Lower leg skin (tissue), 3 donors: Measurements from ENCODE around the gene SELENOF.

Experiments used
- POLR2A ChIP-seq, 2 donors: fragments of 450-650 bp; IDR thresholded peaks; one replicate each; pipeline ENCODE4 v1.6.1; 2016 to 2017; ENCODE audit warnings: antibody characterized with exemption in 2 of 2, mild to moderate bottlenecking in 1 of 2, moderate library complexity in 1 of 2
- TF ChIP-seq, protein P1 (sequence below), 3 donors: fragments of 450-650 bp; IDR thresholded peaks; one replicate each; pipeline ENCODE4 v1.5.1; 2016; ENCODE audit warnings: antibody characterized with exemption in 3 of 3, mild to moderate bottlenecking in 3 of 3, moderate library complexity in 2 of 3

DNA sequence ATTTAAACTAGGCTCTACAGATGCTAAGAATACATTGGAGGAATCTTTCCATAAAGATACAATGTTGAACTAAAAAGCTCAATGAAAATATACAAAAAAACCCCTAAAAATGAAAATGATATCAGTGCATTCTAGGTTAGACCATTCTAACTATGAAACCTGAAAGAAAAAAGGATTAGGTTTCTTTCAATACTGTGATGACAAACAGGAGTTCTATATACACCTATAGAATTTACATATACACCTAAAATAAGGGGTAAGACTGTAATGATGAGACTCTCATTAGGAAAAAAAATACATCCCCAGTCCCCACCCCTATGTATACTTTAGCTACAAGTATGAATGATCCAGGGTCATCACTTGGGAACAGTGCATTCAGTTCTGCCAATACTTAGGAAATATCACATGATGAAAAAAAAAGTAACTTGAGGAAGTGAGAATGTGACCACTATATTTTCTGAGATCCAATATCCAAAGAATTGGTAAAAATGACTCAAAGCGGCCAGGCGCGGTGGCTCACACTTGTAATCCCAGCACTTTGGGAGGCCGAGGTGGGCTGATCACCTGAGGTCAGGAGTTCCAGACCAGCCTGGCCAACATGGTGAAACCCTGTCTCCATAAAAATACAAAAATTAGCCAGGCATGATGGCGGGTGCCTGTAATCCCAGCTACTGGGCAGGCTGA lies 26.3 kb downstream of the SELENOF start:
- TF ChIP-seq, protein P1, sequence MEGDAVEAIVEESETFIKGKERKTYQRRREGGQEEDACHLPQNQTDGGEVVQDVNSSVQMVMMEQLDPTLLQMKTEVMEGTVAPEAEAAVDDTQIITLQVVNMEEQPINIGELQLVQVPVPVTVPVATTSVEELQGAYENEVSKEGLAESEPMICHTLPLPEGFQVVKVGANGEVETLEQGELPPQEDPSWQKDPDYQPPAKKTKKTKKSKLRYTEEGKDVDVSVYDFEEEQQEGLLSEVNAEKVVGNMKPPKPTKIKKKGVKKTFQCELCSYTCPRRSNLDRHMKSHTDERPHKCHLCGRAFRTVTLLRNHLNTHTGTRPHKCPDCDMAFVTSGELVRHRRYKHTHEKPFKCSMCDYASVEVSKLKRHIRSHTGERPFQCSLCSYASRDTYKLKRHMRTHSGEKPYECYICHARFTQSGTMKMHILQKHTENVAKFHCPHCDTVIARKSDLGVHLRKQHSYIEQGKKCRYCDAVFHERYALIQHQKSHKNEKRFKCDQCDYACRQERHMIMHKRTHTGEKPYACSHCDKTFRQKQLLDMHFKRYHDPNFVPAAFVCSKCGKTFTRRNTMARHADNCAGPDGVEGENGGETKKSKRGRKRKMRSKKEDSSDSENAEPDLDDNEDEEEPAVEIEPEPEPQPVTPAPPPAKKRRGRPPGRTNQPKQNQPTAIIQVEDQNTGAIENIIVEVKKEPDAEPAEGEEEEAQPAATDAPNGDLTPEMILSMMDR (IDR thresholded peaks at IDR 0.05): no peak
- TF ChIP-seq POLR2A (IDR thresholded peaks at IDR 0.05): no peak
